T-helper 17 cell (primary cell): ENCODE data around the gene OR10C1. TPM values are rescaled to one million over a fixed set of nuclear protein-coding genes. Genes with fewer than 3 reads are reported as not detected.

Source experiments
- ATAC-seq: fragments of 150-1000 bp; cut with Tn5 transposase; 2 replicates; pipeline ENCODE4 v1.10.0; 2021; ENCODE audit warnings: mild to moderate bottlenecking, moderate library complexity
- DNase-seq, 3 donors: peaks; one replicate each; pipeline versions ENCODE4 v3.0.0 to v3.0.0-alpha.2; 2020 to 2021
- H3K9me3 ChIP-seq: one replicate; pipeline ENCODE4 v1.7.0; 2013; ENCODE audit warnings: low read length, mild to moderate bottlenecking; ENCODE audit not compliant: control insufficient read depth, poor library complexity, severe bottlenecking
- H3K27ac Mint-ChIP-seq: one replicate; pipeline ENCODE4 v1.8.0; 2022; ENCODE audit warnings: mild to moderate bottlenecking, moderate library complexity, mixed read lengths
- H3K27me3 Mint-ChIP-seq: one replicate; pipeline ENCODE4 v1.8.0; 2022; ENCODE audit warnings: mixed read lengths
- H3K36me3 Mint-ChIP-seq: one replicate; pipeline ENCODE4 v1.8.0; 2022; ENCODE audit warnings: low read depth, mixed read lengths
- H3K4me1 Mint-ChIP-seq: one replicate; pipeline ENCODE4 v1.8.0; 2022; ENCODE audit warnings: mild to moderate bottlenecking, mixed read lengths
- H3K4me3 Mint-ChIP-seq: one replicate; pipeline ENCODE4 v1.8.0; 2022; ENCODE audit warnings: mild to moderate bottlenecking, moderate library complexity, mixed read lengths
- total RNA-seq, 4 donors: library from RNA in 2 of 4; stranded (reverse) in 2 of 4; gene quantifications; one replicate each; pipeline ENCODE4 v1.2.3 and lab custom pipeline; 2022 to 2026

OR10C1 gene
- total RNA-seq, 2 donors from 2014 or later, result not detected

GRCh38 chr6:29486577-29486976 lies 47.5 kb downstream of the OR10C1 start:
- Mint-ChIP-seq H3K4me3 (no peak overlapping the region), H3K4me1 (peaks cover 5% of the 10 kb centered on the region), H3K36me3 (no peaks in the 10 kb centered on the region), H3K27me3 (peaks cover 32% of the 10 kb centered on the region), H3K27ac (no peak overlapping the region)
- H3K9me3 ChIP-seq, result no peaks in the 10 kb centered on the region
- ATAC-seq (no peak), DNase-seq (no peak)

GRCh38 chr6:29487131-29487530 lies 48.0 kb downstream of the OR10C1 start:
- ATAC-seq (no peak), DNase-seq (no peak)
- Mint-ChIP-seq H3K27me3 (peaks cover 32% of the 10 kb centered on the region), H3K4me1 (peaks cover 5% of the 10 kb centered on the region), H3K36me3 (no peaks in the 10 kb centered on the region), H3K27ac (no peak overlapping the region), H3K4me3 (no peak overlapping the region)
- H3K9me3 ChIP-seq, result no peaks in the 10 kb centered on the region

- no peak within 1 kb of the TSS for H3K27ac Mint-ChIP-seq
- peaks cover 6% of the 10 kb centered on the region for H3K4me1 Mint-ChIP-seq
- DNase-seq (no peak), ATAC-seq (no peak)
- H3K36me3 Mint-ChIP-seq, result no peaks in the 10 kb centered on the region
- H3K27me3 Mint-ChIP-seq, result peaks cover 35% of the 10 kb centered on the region
- no peaks in the 10 kb centered on the region for H3K9me3 ChIP-seq
- no peak within 1 kb of the TSS for H3K4me3 Mint-ChIP-seq
These were observed 48.6 kb downstream of the OR10C1 start, which contains the start of gene MAS1L for GRCh38 chr6:29487660-29488059. Gene MAS1L (minus strand): TSS chr6:29487956. CDS start chr6:29487902, 54 bp downstream.

GRCh38 chr6:29488874-29489273 lies 49.8 kb downstream of the OR10C1 start:
- no peak overlapping the region for H3K27ac Mint-ChIP-seq
- no peaks in the 10 kb centered on the region for H3K36me3 Mint-ChIP-seq
- no peak overlapping the region for H3K4me3 Mint-ChIP-seq
- peaks cover 34% of the 10 kb centered on the region for H3K27me3 Mint-ChIP-seq
- no peaks in the 10 kb centered on the region for H3K9me3 ChIP-seq
- DNase-seq (no peak), ATAC-seq (no peak)
- peaks cover 10% of the 10 kb centered on the region for H3K4me1 Mint-ChIP-seq

DNA sequence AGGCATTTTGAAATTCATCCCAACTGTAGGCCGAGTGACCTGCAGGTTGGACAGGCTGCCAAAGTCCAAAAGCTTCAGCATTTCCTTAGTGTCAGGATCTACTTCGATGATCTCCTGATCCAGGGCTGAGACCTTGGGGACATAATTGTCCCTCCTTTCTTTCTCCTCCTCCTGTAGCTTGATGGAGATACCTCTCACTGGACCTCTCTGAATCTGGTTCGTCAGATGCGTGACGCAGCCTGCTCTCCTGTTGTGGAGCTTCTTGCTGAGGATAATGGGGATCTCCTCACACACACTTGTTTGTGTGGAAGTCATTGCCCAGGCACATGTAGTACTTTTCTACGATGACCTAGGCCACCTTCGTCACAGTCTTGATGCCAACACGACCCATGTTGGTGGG lies 50.2 kb downstream of the OR10C1 start:
- no peak overlapping the region for H3K27ac Mint-ChIP-seq
- no peak for ATAC-seq

DNA sequence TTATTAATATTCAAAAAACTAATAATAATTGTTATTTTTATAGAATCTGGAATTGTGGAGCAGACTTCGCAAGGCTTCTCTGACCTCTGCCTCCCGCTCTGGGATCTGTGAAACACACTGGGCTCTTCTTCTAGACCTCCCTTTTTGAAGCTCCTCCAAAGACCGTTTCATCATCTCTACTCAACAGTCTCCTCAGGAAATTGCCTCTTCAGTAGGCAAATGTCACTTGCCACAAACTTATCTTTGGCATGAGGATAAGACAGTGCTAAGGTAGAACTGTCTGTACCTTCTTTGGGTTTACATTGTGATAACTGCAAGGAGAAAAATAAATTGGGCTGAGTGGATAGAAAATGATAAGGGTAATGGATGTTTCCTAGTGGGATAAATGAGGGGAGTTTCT lies 50.9 kb downstream of the OR10C1 start:
- no peaks in the 10 kb centered on the region for H3K9me3 ChIP-seq
- H3K27me3 Mint-ChIP-seq, result peaks cover 38% of the 10 kb centered on the region
- ATAC-seq (no peak), DNase-seq (no peak)
- no peak overlapping the region for H3K27ac Mint-ChIP-seq
- H3K4me3 Mint-ChIP-seq, result no peak overlapping the region
- no peaks in the 10 kb centered on the region for H3K36me3 Mint-ChIP-seq
- H3K4me1 Mint-ChIP-seq, result peaks cover 10% of the 10 kb centered on the region

More for the DNA sequence above, 50.2 kb downstream of the OR10C1 start:
- no peaks in the 10 kb centered on the region for H3K9me3 ChIP-seq
- peaks cover 34% of the 10 kb centered on the region for H3K27me3 Mint-ChIP-seq
- no peak for DNase-seq
- no peak overlapping the region for H3K4me3 Mint-ChIP-seq
- peaks cover 10% of the 10 kb centered on the region for H3K4me1 Mint-ChIP-seq
- no peaks in the 10 kb centered on the region for H3K36me3 Mint-ChIP-seq

DNA sequence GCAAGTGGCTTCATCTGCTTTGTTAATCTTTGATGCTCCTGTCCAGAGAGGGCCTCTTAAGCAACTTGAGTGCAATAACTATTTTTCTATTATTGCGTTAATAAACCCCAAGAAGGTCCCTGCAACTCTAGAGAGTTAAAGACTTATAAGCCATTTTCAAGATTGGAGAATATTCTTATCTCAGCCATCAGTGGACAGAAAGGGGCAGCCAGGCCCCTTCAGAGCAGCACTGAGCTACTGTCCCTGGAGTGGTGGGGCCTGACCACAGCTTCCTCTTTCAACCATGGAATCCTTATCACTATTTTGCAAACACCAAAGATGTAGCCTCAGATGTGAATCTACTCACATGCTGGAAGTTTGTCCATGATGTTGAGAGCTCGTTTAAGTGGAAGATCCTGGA lies 51.4 kb downstream of the OR10C1 start:
- no peak for DNase-seq
- no peak for ATAC-seq
- Mint-ChIP-seq H3K27ac (no peak overlapping the region), H3K4me3 (no peak overlapping the region), H3K4me1 (peaks cover 10% of the 10 kb centered on the region), H3K27me3 (peaks cover 41% of the 10 kb centered on the region), H3K36me3 (no peaks in the 10 kb centered on the region)
- H3K9me3 ChIP-seq, result no peaks in the 10 kb centered on the region

Other genes starting within 250 kb of the OR10C1 start
- gene OR14J1, start 137.6 kb upstream of the OR10C1 start, total RNA-seq, result not detected
- not detected for gene OR5V1, start 70.4 kb upstream of the OR10C1 start, total RNA-seq
- gene OR12D3, start 64.0 kb upstream of the OR10C1 start, total RNA-seq, result not detected
- gene OR12D2, start 43.7 kb upstream of the OR10C1 start, total RNA-seq, result not detected
- gene OR12D1, start 24.4 kb upstream of the OR10C1 start, total RNA-seq, result not detected
- not detected for gene OR11A1, start 17.8 kb downstream of the OR10C1 start, total RNA-seq
- gene OR2H1, start 17.8 kb downstream of the OR10C1 start, total RNA-seq, result not detected
- not detected for gene MAS1L, start 48.6 kb downstream of the OR10C1 start, total RNA-seq
- gene UBD, start 120.4 kb downstream of the OR10C1 start, total RNA-seq, result not detected
- not detected for gene OR2H2, start 145.8 kb downstream of the OR10C1 start, total RNA-seq
- 100 to 1,000 TPM; 101 to 139 TPM for gene GABBR1, start 193.9 kb downstream of the OR10C1 start, total RNA-seq
- gene MOG, start 217.8 kb downstream of the OR10C1 start, total RNA-seq, result not detected
- gene ZFP57, start 241.8 kb downstream of the OR10C1 start, total RNA-seq, result 1 to 10 TPM in 1 of 2 donors, not detected in 1; 3.1 TPM